Liver (tissue), 3 donors: ENCODE data around the gene LHFPL2.

ENCODE experiments used
- RAD21 ChIP-seq, 2 donors: IDR thresholded peaks; 2 replicates each; pipeline ENCODE4 v1.6.1; 2016; ENCODE audit warnings: antibody characterized with exemption in 2 of 2, mild to moderate bottlenecking in 2 of 2
- RXRA ChIP-seq, 2 donors: IDR thresholded peaks; 2 replicates each; pipeline ENCODE4 v1.6.1; 2017 to 2018; ENCODE audit warnings: antibody characterized with exemption in 2 of 2, mild to moderate bottlenecking in 1 of 2
- TF ChIP-seq, protein P1 (sequence below): fragments of 150-350 bp; IDR thresholded peaks from 2 replicates; pipeline ENCODE4 v1.5.1; 2017; ENCODE audit warnings: improper control_type of control experiment, low read depth, low read length; ENCODE audit not compliant: missing input control
- TF ChIP-seq, protein P2 (sequence below): IDR thresholded peaks from 2 replicates; pipeline ENCODE4 v1.6.1; 2016; ENCODE audit warnings: antibody characterized with exemption
- donor health status: healthy.
- donor health status: healthy.

DNA sequence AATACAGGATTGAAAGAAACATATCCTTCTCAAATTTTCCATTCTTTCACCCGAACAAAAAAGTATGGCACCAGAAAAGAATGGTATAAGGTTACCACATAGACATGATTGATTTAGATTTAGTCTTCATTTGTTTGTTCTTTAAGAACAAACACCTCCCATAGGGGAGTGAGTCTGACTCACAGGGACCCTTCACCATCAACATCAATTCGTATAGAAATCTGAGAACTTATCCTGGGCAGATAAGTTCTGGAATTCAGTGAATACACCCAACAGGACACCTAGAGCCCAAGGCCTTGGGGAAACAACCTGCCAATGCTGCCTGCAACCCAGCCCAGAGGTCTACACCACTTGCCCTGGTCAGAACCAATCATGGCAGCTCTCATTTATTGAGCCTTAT, 46.2 kb downstream of the LHFPL2 start:
- TF ChIP-seq, protein P1, sequence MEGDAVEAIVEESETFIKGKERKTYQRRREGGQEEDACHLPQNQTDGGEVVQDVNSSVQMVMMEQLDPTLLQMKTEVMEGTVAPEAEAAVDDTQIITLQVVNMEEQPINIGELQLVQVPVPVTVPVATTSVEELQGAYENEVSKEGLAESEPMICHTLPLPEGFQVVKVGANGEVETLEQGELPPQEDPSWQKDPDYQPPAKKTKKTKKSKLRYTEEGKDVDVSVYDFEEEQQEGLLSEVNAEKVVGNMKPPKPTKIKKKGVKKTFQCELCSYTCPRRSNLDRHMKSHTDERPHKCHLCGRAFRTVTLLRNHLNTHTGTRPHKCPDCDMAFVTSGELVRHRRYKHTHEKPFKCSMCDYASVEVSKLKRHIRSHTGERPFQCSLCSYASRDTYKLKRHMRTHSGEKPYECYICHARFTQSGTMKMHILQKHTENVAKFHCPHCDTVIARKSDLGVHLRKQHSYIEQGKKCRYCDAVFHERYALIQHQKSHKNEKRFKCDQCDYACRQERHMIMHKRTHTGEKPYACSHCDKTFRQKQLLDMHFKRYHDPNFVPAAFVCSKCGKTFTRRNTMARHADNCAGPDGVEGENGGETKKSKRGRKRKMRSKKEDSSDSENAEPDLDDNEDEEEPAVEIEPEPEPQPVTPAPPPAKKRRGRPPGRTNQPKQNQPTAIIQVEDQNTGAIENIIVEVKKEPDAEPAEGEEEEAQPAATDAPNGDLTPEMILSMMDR, result no peak
- TF ChIP-seq RXRA (IDR thresholded peaks at IDR 0.05), result no peak
- TF ChIP-seq RAD21 (IDR thresholded peaks at IDR 0.05), result no peak
- TF ChIP-seq, protein P2, sequence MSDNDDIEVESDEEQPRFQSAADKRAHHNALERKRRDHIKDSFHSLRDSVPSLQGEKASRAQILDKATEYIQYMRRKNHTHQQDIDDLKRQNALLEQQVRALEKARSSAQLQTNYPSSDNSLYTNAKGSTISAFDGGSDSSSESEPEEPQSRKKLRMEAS, result no peak
